HG02870 (cell line): Measurements from ENCODE around the gene MIGA2.
"Not testable (repeated sequence)": the region's sequence is repeated elsewhere in the genome, so short reads cannot be mapped to it uniquely, and the experiment has no call there.

Experiments
- ATAC-seq: cut with Tn5 transposase; IDR thresholded peaks from one replicate; pipeline ENCODE4 v1.9.1; 2021; ENCODE audit warnings: mild to moderate bottlenecking, moderate library complexity; ENCODE audit not compliant: unreplicated experiment

The MIGA2 gene, protein sequence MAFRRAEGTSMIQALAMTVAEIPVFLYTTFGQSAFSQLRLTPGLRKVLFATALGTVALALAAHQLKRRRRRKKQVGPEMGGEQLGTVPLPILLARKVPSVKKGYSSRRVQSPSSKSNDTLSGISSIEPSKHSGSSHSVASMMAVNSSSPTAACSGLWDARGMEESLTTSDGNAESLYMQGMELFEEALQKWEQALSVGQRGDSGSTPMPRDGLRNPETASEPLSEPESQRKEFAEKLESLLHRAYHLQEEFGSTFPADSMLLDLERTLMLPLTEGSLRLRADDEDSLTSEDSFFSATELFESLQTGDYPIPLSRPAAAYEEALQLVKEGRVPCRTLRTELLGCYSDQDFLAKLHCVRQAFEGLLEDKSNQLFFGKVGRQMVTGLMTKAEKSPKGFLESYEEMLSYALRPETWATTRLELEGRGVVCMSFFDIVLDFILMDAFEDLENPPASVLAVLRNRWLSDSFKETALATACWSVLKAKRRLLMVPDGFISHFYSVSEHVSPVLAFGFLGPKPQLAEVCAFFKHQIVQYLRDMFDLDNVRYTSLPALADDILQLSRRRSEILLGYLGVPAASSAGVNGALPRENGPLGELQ

DNA sequence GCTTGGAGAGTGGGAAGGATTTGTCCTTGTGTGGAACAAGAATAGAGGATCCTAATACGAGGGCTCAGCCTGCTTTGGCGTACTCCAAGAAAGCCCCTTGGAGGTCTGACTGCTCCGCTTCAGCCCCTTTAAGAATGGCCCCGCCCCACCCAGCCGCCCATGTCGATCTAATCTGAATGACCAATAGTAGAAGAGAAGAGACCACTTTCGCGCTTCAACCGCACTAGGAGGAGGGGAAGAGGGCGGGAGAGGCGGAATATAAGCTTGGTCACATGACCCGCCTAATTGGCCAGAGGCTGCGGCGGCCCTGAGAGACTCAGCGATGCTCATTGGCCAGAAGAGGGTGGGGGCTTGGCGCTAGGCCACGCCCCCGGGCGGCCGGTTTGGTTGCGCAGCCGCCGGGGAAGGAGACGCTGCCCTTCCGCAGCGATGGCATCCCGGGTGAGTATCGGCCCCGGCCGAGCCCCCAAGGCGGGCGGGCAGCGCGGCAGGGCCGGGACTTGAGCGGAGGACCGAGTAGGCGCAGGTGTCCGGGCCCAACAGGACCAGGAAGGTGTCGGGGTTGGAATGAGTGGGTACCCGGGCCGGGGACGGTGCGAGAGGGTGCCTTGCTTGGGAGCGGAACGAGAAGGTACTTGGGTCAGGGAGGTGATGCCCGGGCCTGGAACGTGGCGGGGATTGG is at the start of gene MIGA2:
Gene MIGA2, plus strand, starts transcription at position 386 of the 682 bp plus-strand sequence. CDS start 3,969 bp downstream, outside the sequence.
- peak; percentile 97 for ATAC-seq

DNA sequence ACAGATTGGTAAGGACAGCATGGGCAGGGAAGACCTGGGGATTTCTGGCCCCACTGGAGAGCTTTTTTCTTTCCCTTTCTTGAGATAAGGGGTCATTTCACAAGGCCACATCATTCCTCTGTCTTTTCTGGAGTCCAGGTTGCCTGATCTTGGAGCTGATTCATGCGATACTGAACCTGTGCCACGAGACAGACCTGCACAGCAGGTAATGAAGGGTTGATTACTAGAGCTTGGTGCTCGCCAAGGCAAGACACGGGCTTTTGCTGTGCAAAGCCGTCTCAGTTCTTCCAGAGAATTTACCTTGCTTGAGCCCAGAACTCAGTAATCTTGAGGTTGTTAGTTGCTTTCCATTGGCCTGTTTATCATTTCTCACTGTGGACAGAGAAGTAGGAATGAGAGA is 49.8 kb upstream of the MIGA2 start:
- no peak for ATAC-seq

DNA sequence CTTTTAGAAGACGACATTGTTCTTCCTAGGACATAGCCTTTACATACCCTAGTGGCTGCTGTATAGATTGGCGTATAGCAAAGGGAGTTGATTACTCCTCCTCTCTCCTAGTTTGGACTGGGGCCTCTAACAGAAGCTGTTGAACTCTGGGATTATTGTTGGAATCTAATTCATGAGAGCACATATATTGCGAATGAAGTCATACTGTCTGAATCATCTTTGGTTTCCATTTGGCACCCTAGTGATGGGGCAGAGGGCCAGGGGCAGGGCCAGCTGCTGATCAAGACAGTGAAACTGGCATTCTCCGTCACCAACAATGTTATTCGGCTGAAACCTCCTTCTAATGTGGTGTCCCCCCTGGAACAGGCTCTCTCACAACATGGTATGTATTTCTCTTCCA is 48.6 kb upstream of the MIGA2 start:
- no peak for ATAC-seq

- no peak for ATAC-seq
Observed at GRCh38 chr9:128992995-128993394, 43.4 kb upstream of the MIGA2 start.

DNA sequence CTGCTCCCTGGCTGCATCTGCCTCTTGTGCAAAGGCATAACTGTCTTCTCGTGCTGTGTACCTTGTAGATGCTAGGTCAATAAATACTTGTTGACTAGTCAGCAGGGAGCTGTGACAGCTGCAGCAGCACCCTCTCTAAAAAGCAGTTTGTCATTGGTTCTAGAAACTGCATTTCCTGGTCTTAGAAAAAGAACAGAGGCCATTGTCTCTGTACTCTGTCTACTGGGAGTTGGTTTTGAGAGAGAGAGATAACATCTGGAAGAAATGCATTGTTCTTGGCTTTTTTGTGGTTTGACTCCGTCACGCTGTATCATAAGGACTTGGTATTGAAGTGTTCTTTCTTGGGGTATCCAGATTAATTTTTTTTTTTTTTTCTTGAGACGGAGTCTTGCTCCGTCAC is 40.6 kb upstream of the MIGA2 start:
- ATAC-seq: no peak

DNA sequence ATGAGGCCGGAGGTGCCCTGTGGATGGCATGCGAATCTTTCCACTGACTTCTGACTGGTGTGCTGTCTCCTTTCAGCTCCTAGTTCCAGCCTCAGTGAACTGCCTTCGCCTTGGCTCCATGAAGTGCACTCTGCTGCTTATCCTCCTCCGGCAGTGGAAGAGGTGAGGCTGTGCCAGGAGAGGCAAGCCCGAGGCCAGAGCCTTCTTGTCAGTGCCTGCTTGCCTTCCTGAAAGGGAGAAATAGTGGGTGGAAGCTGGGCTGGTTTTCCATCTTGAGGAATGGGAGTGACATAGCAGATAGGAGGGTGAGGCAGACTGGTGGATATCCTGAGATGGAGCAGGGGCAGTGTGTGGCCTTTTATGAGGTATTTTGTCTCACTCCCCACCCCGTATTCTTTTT is 38.0 kb upstream of the MIGA2 start:
- no peak for ATAC-seq

DNA sequence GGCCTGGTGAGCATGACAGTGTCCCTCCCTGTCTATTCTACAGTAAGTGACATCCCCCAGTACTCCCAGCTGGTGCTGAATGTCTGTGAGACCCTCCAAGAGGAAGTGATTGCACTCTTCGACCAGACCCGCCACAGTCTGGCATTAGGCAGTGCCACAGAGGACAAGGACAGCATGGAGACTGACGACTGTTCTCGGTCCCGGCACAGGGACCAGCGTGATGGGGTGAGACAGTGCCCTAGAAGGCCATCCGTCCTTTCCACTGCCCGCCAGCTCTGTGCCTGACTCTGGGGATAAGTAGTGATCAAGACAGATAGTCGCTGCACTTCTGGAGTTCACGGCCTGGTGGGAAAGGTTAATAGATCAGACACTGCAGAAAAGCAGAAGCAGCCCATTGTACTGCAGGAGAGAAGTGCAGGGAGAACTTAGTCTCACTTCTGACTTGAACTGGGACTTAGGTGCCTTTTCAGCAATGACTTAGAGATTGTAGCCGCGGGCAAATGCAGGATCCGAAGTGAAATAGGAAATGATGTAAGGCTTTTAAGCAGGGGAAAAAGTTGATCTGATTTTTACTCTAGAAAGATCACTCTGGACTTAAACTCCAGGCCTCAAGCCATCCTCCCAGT is 36.7 kb upstream of the MIGA2 start:
- ATAC-seq: no peak

GRCh38 chr9:129001504-129002325 is 34.7 kb upstream of the MIGA2 start:
- no peak for ATAC-seq

DNA sequence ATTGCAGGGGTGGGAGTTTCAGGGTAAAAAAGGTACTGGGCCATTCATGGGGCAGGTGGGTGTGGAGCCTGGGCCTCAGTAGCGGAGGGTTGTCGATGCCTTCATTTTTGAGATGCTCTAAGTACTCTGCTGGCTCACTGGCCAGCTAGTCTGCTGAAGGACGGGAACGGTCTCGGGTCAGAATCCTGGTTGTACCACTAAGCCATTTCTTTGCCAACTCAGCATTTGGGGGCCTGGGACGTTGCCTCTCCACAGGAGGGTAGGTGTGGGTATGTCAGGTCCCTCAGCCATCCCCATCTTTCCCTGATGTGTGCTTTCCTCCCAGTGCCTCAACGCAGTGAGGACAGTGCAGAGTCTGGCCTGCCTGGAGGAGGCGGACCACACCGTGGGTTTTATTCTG is 33.4 kb upstream of the MIGA2 start:
- ATAC-seq: no peak

GRCh38 chr9:129004173-129004572 is 32.3 kb upstream of the MIGA2 start:
- ATAC-seq: not testable (repeated sequence)

GRCh38 chr9:129005336-129005997 is 31.0 kb upstream of the MIGA2 start:
- no peak for ATAC-seq

GRCh38 chr9:129006328-129007034 is 29.9 kb upstream of the MIGA2 start:
- no peak for ATAC-seq

- no peak for ATAC-seq
Observed at GRCh38 chr9:129007035-129007765, 29.2 kb upstream of the MIGA2 start.

- ATAC-seq: no peak
Observed at GRCh38 chr9:129007766-129008468, 28.5 kb upstream of the MIGA2 start.

DNA sequence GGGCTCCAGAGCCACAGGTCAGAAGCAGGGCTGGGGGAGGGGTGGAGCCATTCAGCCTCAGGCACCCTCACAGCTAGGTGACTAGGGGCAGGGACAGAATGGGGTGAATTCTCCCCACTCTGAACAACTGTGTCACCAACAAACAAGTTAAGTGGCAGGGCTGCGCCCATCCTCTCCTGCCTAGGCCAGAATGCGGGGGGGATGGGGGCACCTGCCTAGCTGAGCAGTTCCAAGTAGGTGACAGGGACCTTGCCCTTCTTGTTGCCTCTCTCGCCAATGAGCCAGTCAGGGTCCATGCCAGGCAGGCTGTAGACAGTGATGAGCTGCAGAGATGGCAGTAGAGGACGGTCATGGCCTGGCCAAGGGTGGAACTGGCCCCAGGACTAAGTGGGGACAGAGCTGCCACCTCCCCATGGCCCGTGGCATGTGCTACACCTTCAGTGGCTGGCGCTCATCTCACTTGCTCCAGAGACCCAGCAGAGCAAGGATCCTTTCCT is 27.9 kb upstream of the MIGA2 start:
- no peak for ATAC-seq

DNA sequence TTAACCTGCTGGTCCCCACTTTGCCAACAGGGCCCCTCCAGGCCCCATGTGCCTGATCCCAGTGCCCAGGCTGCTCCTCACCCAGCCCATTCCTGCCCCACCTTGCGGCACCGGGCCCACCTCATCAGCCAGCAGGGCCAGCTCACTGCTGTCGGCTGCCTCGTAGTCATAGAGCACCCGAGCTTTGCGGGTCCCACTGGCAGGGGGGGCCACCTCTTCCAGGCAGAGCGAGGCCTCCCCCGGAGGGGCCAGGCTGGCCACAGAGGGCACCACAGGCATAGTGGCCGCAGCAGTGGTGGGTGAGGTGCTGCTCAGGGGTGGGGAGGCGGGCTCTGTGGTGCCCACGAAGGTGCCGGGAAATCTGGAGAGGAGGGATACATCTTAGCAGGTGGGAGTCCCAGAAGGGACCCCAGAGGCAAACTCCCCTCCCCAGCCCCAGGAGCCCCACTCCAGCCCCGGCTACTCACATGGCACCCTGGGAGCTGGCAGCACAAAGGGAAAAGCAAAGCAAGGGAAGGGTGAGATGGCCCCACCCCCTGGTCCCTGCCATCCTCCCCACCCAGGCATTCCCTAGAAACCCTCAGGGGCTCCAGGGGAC is 27.3 kb upstream of the MIGA2 start:
- no peak for ATAC-seq

GRCh38 chr9:129009584-129010141 is 26.8 kb upstream of the MIGA2 start:
- no peak for ATAC-seq
